Loucy (cell line): Measurements from ENCODE around the gene DENND2C.

Experiments
- CTCF ChIP-seq: fragments of 200-600 bp; sonication (generic); conservative IDR thresholded peaks from 2 replicates; pipeline ENCODE4 v1.5.1; 2014; ENCODE audit warnings: mild to moderate bottlenecking, antibody characterized with exemption, low read length
- EZH2phosphoT487 ChIP-seq: fragments of 200-600 bp; IDR thresholded peaks from 2 replicates; pipeline ENCODE4 v1.6.1; 2018; ENCODE audit warnings: antibody characterized with exemption, mild to moderate bottlenecking, moderate library complexity, borderline replicate concordance

GRCh38 chr1:114623364-114623763 is 46.5 kb downstream of the DENND2C start:
- no peak for TF ChIP-seq CTCF
- no peak for TF ChIP-seq EZH2phosphoT487
